ENCODE measurements around the gene MME.
"Not testable (repeated sequence)": the region's sequence is repeated elsewhere in the genome, so short reads cannot be mapped to it uniquely, and the experiment has no call there.

MME gene

GRCh38 chr3:155086051-155086450 lies 5.9 kb downstream of the MME start:
- no peak for DNase-seq

- DNase-seq = no peak
Observed at GRCh38 chr3:155088706-155089345, 8.7 kb downstream of the MME start.

DNA sequence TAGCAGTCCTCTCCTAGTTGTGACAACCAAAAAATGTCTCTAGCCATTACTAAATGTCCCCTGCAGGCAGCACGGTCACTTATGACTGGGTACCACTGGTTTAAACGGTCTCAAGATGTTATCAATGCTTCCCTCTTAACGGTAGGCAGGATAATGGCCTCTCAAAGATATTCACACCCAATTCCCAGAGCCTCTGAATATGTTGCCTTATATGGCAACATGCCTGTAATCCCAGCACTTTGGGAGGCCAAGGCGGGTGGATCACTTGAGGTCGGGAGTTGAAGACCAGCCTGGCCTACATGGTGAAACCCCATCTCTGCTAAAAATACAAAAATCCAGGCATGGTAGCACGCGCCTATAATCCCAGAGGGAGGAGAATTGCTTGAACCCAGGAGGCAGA lies 9.4 kb downstream of the MME start:
- DNase-seq = no peak

- no peak for DNase-seq
Observed at GRCh38 chr3:155093261-155093660, 13.1 kb downstream of the MME start.

- DNase-seq = no peak
Observed at GRCh38 chr3:155096303-155097008, 16.3 kb downstream of the MME start.

GRCh38 chr3:155097009-155097349 lies 16.9 kb downstream of the MME start:
- DNase-seq = no peak

- no peak for DNase-seq
Observed at GRCh38 chr3:155101398-155101797, 21.3 kb downstream of the MME start.

DNA sequence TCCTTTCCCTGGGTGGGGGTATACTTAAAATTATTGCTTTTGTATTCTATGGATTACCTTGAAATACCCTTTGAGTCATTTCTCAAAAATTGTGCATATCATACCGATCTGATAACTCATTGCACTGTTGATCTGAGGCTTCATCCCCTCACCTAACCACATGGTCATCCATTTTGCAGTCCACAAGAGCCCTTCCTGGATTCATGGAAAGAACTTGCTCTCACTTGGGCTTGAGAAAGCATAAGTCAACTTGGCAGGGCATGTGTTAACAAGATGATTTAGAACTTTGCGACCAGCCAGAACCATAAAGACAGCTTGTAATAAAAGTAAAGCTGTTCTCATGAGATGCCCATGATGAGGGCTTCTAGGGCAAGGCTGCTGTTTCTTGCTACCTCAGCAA lies 22.2 kb downstream of the MME start:
- no peak for DNase-seq

DNA sequence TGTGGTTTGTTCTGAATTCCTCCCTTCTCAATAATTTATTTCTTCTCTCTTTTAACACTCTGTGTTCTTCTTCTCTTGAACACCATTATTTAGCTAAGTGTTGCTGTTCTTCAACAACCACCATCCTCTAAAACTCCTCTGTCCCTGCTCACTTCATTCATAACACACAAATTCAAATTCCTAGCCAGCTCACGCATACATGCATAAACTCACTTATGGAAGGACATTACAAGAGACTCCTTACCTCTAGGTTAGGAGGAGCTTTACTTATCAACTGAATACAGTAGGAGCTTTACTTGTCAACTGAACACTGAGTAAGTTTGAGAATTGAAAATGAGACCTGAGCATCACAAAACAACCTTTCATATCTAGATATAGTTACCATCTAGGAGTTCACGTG lies 23.6 kb downstream of the MME start:
- DNase-seq = no peak

- no peak for DNase-seq
Observed at GRCh38 chr3:155106119-155106518, 26.0 kb downstream of the MME start.

DNA sequence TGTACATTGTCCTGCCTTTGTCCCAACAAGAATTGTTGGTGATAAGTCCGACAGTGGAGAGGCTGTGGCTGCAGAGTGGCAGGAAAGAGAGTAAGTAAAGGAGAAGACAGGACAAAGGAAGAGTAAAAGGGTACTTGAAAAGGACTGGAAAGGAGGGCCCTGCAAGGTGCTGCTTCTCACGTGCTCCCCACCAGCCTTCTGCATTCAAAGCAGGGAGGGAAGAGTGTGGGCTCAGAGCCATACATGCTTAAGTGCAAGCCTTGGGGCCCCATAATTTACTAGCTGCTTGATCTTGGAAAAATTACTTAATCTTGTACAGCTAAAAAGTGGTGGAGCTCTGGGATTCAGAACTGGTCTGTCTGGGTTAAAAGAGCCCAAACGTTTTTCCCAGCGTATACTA lies 29.9 kb downstream of the MME start:
- DNase-seq = no peak

- DNase-seq = no peak
Observed at GRCh38 chr3:155110996-155111901, 31.1 kb downstream of the MME start.

GRCh38 chr3:155111971-155112370 lies 31.9 kb downstream of the MME start:
- DNase-seq = no peak

- no peak for DNase-seq
Observed at GRCh38 chr3:155112661-155113389, 32.7 kb downstream of the MME start.

GRCh38 chr3:155124745-155125144 lies 44.6 kb downstream of the MME start:
- DNase-seq = not testable (repeated sequence)

- DNase-seq = no peak
Observed at GRCh38 chr3:155129396-155129795, 49.3 kb downstream of the MME start.

GRCh38 chr3:155130001-155130400 lies 49.9 kb downstream of the MME start:
- no peak for DNase-seq

DNA sequence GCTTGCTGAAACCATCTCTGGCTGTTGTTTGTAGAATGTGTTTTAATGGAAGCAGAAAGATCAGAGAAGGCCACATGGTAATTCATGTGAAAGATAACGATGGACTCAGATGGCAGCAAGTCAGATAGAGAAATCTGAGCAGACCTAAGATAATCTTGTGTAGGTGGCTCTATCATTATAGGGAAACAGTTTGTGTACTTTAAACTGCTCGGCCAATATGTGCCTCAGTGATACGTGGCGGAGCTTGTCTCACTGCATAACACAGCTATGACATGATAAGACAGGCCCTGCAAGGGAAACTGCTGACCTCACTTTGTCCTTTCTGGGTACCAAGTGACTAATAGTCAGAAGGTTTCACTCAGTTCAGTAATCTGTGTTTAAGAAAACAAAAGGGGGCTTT lies 51.0 kb downstream of the MME start:
- no peak for DNase-seq

DNA sequence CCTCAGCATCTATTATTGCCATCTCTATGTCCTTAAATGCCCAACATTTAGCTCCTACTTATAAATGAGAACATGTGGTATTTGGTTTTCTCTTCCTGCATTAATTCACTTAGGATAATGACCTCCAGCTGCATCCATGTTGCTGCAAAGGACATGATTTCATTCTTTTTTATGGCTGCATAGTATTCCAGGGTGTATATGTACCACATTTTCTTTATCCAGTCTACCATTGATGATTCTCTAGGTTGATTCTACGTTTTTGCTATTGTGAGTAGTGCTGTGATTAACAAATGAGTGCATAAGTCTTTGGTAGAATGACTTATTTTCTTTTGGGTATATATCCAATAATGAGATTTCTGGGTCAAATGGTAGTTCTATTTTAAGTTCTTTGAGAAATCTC lies 54.2 kb downstream of the MME start:
- not testable (repeated sequence) for DNase-seq

DNA sequence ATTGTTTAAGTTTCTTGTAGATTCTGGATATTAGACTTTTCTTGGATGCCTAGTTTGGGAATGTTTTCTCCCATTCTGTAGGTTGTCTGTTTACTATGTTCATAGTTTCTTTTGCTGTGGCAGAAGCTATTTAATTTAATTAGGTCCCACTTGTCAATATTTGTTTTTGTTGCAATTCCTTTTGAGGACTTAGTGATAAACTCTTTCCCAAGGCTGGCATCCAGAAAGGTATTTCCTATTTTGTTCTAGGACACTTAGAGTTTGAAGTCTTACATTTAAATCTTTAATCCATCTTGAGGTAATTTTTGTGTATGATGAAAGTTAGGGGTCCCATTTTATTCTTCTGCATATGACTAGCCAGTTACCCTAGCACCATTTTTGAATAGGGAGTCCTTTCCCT lies 54.9 kb downstream of the MME start:
- DNase-seq = no peak

DNA sequence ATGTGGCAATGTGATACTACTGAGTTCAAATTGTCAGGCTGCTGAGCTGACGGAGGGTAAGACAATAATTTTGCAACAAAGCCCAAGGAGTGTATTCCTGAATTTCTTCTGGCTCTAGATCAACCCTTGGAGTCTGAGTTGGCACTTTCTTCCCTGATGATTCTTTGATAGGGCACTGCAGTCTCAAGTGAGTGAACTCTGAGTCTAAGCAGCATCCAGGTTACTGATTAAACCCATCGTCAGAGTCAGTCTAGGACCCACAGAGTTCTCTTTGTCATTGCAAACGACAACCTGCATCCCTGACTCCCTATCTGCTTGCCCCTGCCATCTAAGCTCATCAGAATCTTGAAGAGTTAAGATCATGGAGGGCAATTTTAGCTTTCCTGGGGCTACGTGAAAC lies 58.6 kb downstream of the MME start:
- DNase-seq = no peak

GRCh38 chr3:155147588-155147987 lies 67.5 kb downstream of the MME start:
- DNase-seq = no peak

DNA sequence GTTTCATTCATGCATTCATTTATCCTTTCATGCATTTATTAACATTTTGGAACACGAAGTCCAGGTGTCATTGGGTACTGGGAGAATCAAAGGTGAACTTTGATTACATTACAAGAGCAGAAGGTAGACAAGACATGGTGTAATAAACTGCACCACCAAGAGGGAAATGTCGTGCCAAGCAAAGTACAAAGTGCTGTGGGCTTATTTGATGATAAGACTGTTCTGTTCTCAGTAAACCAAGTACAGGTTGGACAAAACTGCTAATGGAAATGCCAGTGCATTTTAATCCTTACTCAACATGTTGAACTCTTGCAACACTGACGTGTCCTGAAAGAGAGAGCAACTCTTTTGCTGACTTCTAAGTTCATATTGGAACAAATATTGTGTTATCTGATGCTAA lies 69.4 kb downstream of the MME start:
- no peak for DNase-seq

Measured in activated naive CD4-positive, alpha-beta T cell (primary cell).